NCI-H510A treated with DMSO at 0.1 percent for 48 hours (cell line): ENCODE measurements around the gene DCXR.

Source experiments
- DNase-seq: peaks from one replicate; lab custom pipeline; 2025; lab: John Stamatoyannopoulos, UW

The DCXR gene

DNA sequence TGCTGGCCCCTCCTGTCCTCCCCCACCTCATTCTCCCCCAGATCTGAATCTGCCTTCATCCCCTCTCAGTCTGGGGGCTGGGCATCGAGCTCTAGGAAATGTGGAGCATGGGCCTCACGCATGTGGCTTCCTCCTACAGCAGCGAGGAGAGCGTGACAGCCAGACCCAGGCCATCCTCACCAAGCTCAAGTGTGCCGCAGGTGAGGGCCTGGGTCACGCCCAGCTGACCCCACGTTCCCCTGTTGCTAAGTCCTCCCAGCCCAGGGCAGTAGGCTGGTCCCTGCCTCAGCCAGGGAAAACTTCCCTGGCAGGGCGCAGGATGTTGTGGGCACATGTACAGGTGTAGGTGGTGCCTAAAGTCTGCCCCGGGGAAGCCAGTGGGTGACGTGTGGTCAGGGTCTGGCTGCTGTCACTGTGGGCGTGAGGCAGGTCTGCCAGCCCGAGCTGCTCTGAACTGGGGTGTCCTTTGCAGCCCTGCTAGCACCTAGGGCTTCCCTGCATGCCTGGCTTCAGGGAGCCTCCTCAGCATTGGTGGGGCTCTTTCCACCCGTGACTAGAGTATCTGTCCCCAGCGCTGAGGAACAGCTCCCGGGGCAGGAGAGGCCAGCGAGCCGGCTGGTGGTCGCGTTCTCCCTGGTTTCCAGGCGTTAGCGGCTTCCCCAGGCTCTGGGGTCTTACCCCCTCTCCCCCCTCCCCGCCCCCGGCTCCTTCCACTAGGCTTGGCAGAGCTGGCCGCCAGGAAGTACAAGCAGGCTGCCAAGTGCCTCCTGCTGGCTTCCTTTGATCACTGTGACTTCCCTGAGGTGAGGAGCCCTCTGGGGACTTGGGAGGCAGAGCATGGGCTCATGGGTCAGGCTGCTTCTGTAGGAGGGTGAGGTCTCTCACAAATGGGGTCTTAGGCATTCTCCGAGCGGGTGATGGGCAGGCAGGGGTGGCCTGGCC lies 17.8 kb upstream of the DCXR start:
- DNase-seq: no peak

DNA sequence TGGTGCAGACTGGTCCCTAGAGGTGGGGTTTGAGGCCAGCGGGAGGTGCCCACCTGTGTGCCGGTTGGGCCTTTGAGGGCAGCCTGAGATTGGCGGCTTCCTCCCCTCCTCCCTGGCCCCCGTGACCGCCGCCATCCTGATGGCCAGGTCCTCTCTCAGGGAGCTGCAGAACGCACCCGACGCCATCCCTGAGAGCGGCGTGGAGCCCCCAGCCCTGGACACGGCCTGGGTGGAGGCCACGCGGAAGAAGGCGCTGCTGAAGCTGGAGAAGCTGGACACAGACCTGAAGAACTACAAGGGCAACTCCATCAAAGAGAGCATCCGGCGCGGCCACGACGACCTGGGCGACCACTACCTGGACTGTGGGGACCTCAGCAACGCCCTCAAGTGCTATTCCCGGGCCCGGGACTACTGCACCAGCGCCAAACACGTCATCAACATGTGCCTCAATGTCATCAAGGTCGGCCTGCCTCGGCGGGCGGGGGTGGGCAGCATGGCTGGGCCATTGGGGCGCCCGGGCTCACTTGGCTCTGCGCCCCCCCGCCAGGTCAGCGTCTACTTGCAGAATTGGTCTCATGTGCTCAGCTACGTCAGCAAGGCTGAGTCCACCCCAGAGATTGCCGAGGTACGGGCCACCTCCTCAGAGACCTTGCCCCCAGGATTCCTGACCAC lies 17.0 kb upstream of the DCXR start:
- no peak for DNase-seq

DNA sequence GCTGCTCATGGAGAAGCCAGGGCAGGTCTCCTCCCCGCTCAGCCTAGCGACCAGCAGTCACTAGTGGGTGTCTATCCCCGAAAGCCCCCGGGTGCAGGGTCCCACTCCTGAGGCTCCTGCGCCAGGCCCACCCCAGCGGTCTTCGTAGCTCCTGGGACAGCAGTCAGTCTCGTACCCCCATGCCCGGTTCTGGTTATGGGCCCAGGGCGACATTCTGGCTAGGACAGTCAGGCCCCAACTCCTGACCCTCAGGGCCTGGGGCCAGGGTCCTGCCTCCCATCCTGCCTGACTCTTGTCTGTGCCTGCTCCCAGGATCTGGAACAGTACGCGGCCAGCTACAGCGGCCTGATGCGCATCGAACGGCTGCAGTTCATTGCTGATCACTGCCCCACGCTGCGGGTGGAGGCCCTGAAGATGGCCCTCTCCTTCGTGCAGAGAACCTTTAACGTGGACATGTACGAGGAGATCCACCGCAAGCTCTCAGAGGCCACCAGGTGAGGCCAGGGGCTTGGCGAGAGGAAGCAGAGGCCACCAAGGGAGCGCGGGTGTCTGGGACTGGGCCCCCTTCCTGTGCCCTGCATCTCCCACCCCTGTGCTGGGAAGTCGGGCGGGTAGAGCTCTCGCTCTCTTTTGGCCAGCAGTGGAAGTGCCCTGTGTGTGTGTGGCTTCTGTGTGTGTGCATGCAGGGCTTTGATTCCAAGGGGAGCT lies 16.2 kb upstream of the DCXR start:
- no peak for DNase-seq

DNA sequence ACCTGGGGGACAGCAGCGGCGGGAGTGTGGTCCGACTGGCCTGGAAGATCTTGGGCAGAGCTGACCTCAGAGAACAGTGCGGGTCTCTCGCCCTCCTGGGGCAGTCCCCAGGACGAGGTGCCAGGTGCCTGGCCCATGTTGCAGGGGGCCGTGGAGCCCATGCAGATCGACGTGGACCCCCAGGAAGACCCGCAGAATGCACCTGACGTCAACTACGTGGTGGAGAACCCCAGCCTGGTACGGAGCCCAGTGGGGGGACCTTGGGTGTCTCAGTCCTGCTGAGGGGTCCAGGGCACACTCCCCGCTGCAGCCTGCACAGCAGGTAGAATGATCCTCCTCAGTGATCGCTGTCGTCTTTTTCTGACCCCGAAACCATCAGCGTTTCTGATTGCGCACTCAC lies 15.6 kb upstream of the DCXR start:
- DNase-seq: no peak

DNA sequence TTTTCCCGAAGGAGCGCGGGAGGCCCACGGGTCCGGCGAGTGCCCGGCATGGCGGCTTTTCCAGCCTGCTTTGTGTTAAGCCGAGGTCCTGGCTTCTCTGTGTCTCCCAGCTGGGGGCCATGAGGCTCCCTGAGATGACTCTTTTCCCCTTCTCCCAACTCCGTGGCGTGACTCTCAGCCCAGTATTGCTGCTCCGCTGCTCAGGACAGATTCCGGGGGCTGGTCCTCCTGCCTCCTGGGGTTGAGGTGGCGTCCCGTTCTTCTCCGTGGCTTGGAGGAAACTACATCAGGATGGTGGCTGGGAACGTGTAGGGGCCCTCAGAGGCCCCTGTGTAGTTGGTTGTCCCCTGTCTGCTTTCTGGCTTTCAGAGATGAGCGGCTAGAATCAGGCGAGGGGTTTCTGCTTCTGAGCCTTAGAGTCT lies 15.2 kb upstream of the DCXR start:
- DNase-seq: no peak

DNA sequence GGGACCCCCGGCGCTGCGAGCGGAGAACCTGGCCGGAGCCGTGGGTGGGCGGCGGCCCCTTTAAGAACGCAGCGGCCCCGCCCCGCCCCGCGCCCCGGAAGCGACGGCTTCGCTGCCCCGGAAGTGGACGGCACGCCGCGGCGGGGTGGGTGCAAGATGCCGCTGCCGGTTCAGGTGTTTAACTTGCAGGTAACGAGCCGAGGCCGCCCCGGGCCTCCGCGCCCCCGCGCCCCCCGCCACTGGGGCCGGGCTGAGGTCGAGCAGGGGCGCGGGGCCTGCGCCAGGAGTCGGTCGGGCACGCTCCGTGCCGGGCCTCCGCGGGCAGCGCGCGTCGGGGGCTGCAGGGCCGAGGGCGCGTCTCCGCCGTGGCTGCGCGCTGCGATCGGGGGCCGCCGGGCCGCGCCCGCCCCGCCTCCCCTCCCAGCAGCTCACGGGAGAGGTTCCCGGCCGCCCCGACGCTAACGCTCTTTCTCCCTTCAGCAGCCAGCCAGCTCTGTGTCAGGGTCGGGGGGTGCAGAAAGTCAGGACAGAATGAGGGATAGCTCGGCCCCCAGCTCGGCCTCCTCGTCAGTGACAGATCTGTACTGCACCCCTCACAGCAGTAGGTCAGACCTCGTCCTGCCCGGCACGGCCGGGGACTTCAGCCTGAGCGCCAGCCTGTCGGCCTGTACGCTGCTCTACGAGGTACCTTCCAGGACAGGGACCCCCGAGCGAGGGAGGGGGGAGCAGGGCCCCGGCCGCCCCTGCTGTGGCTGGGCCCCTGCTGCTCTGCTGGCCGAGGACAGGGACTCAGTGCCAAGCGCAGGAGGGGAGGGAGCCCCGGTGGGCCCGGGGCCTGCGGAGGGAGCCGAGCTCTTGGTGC lies 14.5 kb upstream of the DCXR start, which contains the start of the genes GPS1 and RFNG:
Gene GPS1, plus strand, starts transcription at position 123 of the 862 bp plus-strand sequence. Its CDS starts 34 bp downstream, at position 157.
Gene RFNG, minus strand, starts transcription at position 36 of the 862 bp plus-strand sequence. CDS start 45 bp downstream, outside the sequence.
- peak; percentile 66 for DNase-seq

DNA sequence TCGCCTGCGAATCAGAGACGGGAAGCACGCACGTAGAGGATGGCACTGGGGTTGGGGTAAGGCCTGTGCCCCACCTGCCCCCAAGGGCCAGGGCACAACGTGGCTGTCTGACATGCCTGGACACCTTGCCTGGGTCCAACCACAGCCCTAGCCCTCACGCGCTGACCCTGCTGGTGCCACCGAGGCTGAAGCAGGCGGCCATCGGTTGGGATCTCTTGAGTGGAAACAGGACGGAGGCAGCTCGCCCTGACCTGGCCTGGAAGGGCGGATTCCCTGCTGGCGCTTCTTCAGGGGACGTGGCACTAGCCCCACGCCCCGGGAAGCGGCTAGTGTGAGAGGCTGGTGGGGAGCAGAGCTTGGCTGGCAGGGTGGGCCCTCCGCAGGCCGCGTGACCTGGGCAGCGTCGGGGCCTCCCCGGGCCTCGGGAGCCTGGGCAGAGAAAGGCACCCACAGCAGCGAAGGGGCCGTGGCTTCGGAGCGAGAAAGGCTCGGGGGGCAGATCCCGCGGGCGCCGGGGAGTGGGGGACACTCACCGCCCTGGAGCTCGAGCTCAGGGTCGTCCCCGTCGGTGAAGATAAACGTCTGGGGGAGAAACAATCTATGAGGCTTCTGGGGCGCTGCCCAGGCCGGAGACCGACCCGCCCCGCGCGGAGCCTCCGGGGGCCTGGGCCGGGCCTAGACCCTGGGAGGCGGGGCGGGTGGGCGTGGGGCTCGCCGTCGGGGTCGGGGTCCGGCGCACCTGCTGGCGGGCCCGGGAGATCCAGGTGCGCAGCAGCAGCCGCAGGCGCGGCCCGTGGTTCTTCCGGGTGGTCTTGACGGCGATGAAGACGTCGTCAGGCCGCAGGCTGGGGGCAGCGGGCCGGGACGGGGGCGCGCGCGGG lies 13.5 kb upstream of the DCXR start:
- DNase-seq: no peak

DNA sequence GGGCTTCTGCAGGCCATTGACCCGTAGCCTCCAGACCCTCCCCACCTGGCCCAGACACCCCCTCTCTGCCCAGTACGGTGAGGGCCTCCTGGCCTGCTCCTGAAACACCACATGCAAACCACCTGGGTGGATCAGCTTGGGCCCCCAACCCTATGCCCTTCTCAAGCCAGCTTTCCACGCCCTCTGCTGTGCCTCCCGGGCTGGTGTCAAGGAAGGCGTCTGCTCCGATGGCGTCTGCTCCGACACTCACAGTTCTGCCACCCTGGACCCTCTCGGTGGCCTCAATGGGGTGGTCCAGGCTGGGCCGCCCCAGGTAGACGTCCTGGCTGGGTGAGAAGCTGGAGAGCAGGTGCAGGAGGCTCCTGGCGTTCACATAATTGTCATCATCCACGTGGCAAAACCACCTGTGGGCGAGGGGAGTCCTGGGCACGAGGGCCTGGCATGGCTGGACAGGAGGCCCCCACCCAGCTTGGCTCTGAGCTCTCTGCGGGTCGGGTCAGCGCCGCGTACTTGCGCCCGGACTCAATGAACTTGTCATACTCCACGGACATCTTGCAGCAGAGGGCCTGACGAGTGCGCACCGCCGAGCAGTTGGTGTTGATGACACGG lies 12.8 kb upstream of the DCXR start:
- DNase-seq: no peak

DNA sequence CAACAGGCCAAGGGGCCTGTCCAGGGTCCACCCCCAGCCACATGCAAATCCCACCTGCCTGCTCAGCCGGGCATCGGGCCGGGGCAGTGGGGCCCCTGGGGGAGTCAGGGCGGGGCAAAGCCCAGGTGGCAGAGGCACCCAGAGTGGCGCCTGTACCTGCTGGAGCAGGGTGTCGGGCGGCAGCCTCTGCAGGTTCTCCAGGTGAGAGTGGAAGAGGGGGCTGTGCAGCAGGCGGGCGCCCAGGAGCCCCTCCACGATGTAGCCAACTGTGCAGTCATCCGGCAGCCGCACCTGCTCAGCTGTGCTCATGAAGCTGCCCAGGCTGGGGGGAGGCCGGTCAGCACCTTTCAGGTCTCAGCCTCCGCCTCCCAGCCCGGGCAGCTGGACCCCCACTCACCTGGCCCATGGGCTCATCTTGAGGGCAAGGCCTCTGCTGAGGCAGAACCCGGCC lies 12.0 kb upstream of the DCXR start:
- no peak for DNase-seq

DNA sequence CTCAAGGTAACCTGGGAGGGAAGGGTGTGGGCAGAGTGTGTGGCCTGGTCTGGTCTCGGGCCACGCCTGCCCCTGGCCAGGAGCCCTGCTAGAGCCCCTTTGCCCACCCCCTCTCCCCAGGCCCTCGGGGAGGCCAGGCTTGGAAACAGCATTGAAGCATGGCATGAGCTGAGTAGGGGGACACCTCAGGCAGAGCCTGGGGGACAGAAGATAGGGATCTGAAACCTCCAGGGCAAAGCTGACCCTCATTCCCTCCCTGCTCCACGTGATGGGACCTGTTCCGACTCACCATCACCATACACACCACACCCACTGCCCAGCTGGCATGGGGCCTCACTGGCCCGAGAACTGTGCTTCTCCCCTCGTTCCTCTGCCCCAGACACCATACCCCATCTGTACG lies 11.6 kb upstream of the DCXR start:
- DNase-seq: no peak

DNA sequence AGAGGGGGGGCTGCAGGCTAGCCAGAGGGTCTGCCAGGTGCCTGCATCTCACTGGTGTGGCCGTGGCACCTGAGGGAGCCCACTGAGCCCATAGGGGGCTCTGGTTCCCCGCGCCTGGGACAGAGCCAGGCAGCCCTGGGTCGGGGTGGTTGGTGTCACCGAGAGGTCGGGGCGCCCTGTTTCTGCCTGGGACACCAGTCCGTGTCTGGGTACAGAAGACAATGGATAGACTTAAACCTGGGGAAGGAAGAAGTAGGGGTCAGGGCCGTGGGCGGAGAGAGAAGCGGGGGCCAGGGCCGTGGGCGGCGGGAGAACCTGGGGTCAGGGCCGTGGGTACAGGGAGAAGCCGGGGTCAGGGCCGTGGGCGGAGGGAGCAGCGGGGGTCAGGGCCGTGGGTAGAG lies 11.1 kb upstream of the DCXR start:
- DNase-seq: no peak

DNA sequence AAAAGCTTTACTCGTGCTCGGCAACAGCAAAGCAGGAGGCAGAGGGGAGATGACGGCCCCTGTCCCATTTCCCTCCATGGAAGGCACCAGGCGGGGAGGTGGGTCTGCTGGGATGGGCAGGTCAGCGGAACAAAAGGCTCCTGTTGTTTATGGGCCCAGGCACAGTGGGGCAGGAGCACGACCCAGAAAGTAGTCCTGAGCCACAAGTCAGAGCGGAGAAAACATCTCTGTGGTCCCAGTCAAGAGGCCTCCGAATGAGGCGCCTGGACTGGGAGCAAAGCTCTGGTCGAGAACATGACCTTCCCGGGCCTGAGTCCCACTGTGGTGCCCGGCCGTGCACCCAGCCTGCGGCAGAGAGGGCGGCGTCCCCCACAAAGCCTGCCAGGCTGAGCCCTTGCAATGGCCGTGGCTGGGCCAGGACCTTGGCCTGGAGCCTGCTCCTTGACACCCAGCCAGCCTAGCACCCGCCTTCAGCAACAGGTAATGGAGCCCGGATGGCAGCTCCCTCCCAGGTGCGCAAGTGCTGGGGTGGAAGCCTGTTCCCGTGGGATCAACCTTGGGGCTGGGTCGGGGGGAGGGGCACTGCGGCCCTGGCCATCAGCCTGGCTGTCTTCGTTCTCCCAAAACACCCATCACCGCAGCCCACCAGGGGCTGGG lies 10.5 kb upstream of the DCXR start:
- no peak for DNase-seq

DNA sequence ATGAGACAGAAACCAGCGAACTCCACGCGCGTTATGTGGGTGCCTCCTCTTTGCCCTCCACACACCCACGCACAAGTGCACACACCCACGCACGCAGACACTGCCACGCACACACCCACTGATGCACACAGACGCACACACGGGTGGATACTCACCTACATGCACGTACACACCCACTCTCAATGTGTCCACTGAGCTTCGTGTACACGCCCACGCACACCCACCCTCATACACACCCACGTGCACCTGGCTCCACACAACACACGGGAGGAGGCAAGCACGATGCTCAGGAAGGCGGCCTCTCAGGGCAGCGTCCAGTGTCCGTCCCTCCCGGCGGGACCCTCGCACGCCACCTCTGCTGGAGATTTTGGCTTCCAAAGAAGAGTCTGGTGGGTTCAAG lies 9.9 kb upstream of the DCXR start:
- no peak for DNase-seq

DNA sequence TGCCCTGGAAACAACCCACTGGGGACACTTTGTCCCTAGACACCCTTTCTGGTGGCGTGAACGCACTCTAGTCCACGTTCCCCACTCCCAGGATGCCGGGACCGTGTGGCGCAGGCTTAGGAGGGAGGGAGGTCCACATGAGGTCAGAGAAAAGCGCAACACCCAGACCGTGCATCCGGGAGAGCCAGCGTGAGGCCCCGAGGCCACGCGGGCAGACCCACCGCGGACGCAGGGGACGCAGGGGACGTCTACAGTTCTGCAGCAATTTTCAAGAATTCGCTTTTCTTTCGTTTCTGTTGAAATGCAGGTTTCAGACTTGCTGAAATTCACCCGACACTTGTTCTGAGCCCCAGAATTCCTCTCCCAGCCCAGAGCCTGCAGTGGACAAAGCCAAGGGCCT lies 9.4 kb upstream of the DCXR start:
- no peak for DNase-seq

DNA sequence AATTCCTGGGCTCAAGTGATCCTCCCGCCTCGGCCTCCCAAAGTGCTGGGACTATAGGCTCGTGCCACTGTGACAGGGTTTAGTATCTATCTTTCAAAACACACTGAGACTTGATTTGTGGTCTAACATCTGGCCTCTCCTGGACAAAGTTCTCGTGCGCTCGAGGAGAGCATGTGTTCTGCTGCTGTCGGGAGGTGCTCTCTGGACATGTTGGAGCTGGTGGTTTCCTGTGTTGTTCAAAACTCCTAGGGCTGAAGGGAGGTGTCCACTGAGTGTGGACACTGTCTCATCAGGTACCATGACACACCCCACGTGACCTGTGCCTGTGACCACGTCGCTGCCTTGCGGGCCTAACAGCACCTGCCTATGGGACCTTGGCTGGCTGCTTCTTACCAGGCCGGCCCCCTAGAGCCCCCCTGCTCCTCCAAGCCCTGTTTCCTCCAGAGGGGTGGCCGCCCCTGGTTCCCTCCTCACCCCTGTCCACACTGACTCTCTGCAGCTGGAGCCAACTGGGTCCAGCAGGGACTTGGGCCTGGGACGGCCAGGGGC lies 8.5 kb upstream of the DCXR start:
- DNase-seq: no peak

DNA sequence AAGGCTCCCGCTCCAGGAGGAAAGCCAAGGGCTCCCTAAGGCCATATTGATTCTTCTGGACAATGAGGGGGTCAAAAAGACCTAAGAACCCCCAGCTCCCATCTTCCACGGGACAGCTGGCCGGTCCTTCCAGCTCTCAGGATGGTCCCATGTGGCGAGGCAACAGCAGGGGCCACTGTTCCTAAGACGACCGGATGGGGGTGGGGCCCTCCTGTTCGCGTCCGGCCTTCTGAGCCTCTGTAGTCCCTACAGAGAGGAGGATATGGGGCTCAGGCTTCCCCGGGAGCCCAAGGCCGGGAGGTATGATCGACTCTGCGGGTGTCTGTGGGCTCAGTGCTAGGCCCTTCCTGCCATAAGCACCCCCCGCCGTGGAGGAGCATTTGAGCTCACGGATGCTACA lies 6.0 kb upstream of the DCXR start:
- DNase-seq: no peak

DNA sequence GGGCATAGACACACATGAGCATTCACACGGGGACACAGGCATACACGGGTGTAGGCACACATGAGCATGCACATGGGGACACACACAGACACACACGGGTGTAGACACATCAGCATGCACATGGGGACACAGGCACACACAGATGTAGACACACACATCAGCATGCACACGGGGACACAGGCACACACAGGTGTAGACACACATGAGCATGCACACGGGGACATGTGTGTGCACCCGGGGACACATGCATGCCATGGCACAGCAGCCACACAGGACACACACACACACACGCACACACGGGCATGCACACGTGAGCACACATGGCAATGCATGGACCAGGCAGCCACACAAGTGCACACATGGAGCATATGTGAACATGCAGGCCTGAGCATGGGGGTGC lies 5.2 kb upstream of the DCXR start:
- no peak for DNase-seq

DNA sequence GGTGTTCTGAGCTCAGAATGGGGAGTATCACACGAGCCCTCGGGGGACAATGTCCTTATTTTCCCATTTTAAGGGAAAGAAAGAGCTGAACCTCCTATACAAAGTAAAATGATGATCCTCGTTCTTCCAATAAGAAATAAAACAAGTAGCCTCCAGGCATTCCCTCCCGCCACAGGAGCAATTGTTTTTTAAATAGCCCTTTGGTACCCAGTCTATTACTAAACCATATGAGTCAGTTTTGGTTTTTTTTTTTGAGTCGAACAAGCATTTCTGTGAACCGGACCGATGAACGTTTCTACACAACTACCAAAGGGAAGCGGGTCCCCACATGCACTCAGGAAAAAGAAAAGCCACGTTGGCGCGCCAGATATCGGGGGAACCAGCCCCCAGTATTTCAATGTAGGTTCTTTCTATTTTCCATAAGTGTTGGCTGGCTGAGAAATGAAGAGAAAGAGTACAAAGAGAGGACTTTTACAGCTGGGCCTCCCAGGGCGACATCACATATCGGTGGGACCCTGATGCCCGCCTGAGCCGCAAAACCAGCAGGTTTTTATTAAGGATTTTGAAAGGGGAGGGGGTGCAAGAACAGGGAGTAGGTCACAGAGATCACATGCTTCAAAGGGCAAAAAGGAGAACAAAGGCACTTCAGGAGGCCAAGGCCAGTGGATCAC lies 3.8 kb upstream of the DCXR start:
- no peak for DNase-seq
